ENCODE data around the gene HSD11B1L.
"Not testable (repeated sequence)": the region's sequence is repeated elsewhere in the genome, so short reads cannot be mapped to it uniquely, and the experiment has no call there.

HSD11B1L gene

DNA sequence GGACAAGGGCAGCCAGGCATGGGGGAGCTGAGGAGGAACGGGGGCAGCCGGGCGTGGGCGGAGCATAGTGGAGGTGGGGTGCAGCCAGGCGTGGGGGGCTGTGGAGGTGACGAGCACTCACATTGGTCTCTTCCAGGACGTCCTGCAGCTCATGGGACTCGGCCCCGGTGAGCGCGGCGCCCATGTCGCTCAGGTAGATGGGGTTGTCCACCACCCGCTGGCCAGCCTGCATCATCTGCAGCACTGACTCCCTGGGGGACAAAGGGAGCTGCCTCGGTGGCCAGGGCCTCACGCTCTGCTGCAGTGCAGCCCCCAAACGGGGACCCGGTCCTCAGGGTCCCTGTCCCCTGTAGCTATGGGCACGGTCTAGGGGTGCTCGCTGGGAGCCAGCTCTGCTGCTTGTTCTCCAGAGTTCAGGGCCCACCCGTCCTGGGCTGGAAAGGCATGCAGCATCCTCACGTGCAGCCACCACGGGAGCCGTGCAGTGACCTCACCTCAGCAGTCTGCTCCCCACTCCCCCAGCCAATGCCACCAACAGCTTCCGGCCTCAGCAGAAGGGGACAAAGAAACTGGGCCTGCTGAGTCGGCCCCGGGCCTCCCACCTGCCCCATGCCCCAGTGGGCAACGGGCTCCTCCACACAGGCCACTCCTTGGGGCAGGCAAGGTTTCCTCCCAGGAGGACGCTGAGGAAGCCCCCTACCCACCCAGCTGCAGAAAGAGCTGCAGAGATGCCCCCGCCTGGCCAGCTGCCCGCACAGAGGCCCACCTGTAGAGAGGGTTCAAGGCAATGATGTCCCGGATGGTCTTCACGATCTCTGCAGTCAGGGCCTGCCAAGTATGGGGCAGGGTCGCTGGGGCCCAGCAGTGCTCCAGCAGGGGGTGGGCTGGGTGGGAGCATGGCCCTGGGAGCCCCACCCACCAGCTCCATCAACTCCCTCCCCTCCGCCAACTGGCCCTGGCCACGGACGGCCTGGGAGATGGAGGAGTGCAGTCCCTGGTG is 27.0 kb downstream of the HSD11B1L start:
- H3K4me3 Mint-ChIP-seq = no peak overlapping the region
- no peak for DNase-seq
- no peak for ATAC-seq (replicated peaks)
- H3K36me3 Mint-ChIP-seq = peaks cover 20 to 40% of the 10 kb centered on the region in 2 donors
- peaks cover 0 to 6% of the 10 kb centered on the region in 2 donors for H3K4me1 Mint-ChIP-seq
- no peaks in the 10 kb centered on the region for H3K27me3 Mint-ChIP-seq
- H3K27ac Mint-ChIP-seq = peak overlapping the region; percentile 9
- no peaks in the 10 kb centered on the region for H3K9me3 Mint-ChIP-seq

- no peaks in the 10 kb centered on the region for H3K27me3 Mint-ChIP-seq
- H3K9me3 Mint-ChIP-seq = no peaks in the 10 kb centered on the region
- H3K4me1 Mint-ChIP-seq = peaks cover 0 to 5% of the 10 kb centered on the region in 2 donors
- H3K36me3 Mint-ChIP-seq = peaks cover 21 to 36% of the 10 kb centered on the region in 2 donors
- DNase-seq (no peak), ATAC-seq (replicated peaks) (no peak)
- no peak overlapping the region for H3K4me3 Mint-ChIP-seq
- H3K27ac Mint-ChIP-seq = no peak overlapping the region
Measured at GRCh38 chr19:5711025-5711424, 30.2 kb downstream of the HSD11B1L start.

DNA sequence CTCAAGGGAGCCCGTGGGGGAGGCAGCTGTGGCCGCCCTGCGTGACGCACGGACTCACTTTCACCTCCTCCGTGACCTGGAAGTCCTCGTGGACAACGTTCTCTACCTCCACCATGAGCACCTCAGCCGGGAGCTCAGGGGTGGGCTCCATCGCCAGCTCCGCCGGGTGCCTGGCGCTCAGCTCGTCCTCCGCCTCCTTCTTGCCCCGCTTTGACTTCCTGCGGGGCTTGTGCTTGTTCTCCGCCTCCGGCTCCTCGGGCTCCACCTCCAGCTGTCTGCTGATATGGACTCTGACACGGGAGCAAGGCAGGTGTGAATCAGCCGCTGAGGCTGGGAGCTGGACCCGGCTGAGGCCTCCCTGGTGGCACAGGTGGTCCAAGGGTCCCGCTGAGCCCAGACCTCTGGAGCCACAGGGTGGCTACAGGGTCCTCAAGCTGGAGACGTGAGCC is 30.9 kb downstream of the HSD11B1L start:
- no peak for ATAC-seq (replicated peaks)
- no peak overlapping the region for H3K27ac Mint-ChIP-seq
- no peaks in the 10 kb centered on the region for H3K27me3 Mint-ChIP-seq

GRCh38 chr19:5713228-5713627 is 32.4 kb downstream of the HSD11B1L start:
- Mint-ChIP-seq H3K4me1 (peaks cover 11 to 14% of the 10 kb centered on the region in 2 donors), H3K36me3 (peaks cover 17 to 24% of the 10 kb centered on the region in 2 donors), H3K4me3 (no peak overlapping the region), H3K27me3 (no peaks in the 10 kb centered on the region), H3K9me3 (no peaks in the 10 kb centered on the region), H3K27ac (no peak overlapping the region)
- no peak for ATAC-seq (replicated peaks)
- DNase-seq = no peak

More for the DNA sequence above, 30.9 kb downstream of the HSD11B1L start:
- Mint-ChIP-seq H3K4me3 (no peak overlapping the region), H3K36me3 (peaks cover 21 to 32% of the 10 kb centered on the region in 2 donors), H3K9me3 (no peaks in the 10 kb centered on the region), H3K4me1 (peaks cover 0 to 5% of the 10 kb centered on the region in 2 donors)
- DNase-seq = no peak

- Mint-ChIP-seq H3K4me3 (no peak overlapping the region), H3K4me1 (peaks cover 19 to 24% of the 10 kb centered on the region in 2 donors), H3K27me3 (no peaks in the 10 kb centered on the region), H3K36me3 (peaks cover 15 to 24% of the 10 kb centered on the region in 2 donors), H3K9me3 (no peaks in the 10 kb centered on the region), H3K27ac (no peak overlapping the region)
- ATAC-seq (replicated peaks) (no peak), DNase-seq (no peak)
Measured at GRCh38 chr19:5714816-5715215, 34.0 kb downstream of the HSD11B1L start.

- Mint-ChIP-seq H3K27ac (peak overlapping the region; percentile 85), H3K4me1 (peaks cover 22 to 33% of the 10 kb centered on the region in 2 donors), H3K36me3 (peaks cover 16 to 26% of the 10 kb centered on the region in 2 donors), H3K4me3 (no peak overlapping the region), H3K9me3 (no peaks in the 10 kb centered on the region), H3K27me3 (no peaks in the 10 kb centered on the region)
- ATAC-seq (replicated peaks) = no peak
- DNase-seq = no peak
Measured at GRCh38 chr19:5717215-5717935, 36.5 kb downstream of the HSD11B1L start.

DNA sequence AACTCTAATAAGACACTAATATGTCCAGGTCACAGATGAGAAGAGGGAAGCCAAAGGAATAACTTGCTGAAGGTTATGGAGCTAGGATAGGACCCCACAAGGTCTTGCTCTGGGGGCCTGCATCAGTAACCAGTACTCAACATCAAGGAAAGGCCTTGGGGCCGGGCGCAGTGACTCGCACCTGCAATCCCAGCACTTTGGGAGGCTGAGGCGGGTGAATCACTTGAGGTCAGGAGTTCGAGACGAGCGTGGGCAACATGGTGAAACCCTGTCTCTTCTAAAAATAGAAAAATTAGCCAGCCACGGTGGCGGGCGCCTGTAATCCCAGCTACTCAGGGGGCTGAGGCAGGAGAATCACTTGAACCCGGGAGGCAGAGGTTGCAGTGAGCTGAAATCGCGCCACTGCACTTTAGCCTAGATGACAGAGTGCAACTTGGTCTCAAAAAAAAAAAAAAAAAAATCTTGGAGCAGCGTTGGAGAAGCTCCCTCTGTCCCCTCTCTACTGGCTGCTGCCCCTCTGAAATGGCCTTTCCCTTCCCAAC is 37.3 kb downstream of the HSD11B1L start:
- Mint-ChIP-seq H3K9me3 (no peaks in the 10 kb centered on the region), H3K4me3 (peak overlapping the region; percentile 89 to 94), H3K4me1 (peaks cover 21 to 33% of the 10 kb centered on the region in 2 donors), H3K36me3 (peaks cover 15 to 22% of the 10 kb centered on the region in 2 donors), H3K27ac (peak overlapping the region; percentile 95), H3K27me3 (no peaks in the 10 kb centered on the region)
- no peak for ATAC-seq (replicated peaks)
- no peak for DNase-seq

DNA sequence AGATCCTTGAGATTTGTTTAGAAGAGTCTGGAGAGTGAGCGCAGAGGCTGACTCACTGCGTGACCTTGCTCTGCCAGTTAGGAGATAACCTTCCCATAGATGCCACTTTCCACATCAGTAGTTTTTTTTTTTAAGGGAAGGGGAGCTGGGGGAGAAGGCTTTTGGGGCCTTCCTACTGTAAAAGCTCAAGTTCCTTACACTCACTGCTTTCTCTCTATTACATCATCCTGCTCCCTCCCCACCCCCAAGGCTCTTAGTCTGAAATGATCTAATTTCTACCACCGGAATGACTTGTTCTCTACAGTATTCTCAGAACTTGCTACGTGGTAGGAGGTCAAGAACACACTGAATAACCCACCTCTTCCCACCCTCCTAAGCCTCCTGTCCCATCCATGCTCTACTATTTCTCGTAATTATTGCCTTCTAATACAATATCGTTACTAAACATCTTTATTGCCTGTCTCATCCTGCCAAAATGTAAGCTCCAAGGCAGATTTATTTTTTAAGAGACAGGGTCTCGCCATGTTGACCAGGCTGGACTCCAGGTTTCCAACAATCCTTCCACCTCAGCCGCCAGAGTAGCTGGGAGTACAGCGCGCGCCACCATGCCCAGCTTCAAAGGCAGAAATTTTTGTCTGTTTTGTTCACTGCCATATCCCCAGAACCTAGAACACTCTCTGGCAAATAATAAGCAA is 37.9 kb downstream of the HSD11B1L start:
- DNase-seq = no peak
- no peak for ATAC-seq (replicated peaks)
- H3K4me3 Mint-ChIP-seq = peak overlapping the region; percentile 89 to 94
- no peaks in the 10 kb centered on the region for H3K27me3 Mint-ChIP-seq
- H3K4me1 Mint-ChIP-seq = peaks cover 21 to 33% of the 10 kb centered on the region in 2 donors
- H3K9me3 Mint-ChIP-seq = no peaks in the 10 kb centered on the region
- peaks cover 12 to 19% of the 10 kb centered on the region in 2 donors for H3K36me3 Mint-ChIP-seq
- peak overlapping the region; percentile 95 for H3K27ac Mint-ChIP-seq

DNA sequence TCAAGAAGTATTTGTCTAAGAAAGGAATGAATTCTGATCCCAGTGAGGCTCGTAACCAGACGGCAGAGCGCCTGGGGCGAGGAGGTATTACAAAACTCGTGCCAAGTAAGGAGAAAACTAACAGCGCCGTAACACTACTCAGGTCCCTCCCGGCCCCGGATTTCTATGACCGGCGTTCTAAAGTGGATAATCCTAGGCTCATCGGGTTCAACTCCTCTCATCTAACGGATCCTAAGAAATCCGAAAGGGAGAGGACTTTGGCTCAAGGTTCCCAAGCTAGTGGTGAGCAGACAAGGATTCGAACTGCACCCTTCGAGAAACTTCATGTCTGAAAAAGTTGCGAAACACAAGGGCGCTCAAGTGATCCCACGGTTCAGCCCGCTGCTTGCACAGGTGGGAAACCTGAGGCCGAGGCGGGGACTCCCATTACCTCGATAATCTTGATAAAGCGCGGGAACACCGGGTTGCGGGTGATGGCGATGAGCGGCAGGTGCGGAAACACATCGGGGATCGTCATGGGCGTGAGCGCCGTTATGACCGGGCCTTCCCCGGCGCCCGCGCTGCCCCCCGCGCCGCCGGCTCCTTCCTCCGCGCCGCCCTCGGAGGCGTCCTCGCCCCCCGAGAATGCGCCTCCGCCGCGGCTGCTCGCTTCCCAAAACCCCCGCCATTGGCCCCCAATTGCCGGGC is 38.6 kb downstream of the HSD11B1L start:
- no peak for DNase-seq
- peaks cover 12 to 13% of the 10 kb centered on the region in 2 donors for H3K36me3 Mint-ChIP-seq
- H3K9me3 Mint-ChIP-seq = no peaks in the 10 kb centered on the region
- no peaks in the 10 kb centered on the region for H3K27me3 Mint-ChIP-seq
- peak in 1 of 2 donors; percentile 1 for ATAC-seq (replicated peaks)
- H3K4me1 Mint-ChIP-seq = peaks cover 21 to 33% of the 10 kb centered on the region in 2 donors
- H3K4me3 Mint-ChIP-seq = peak overlapping the region; percentile 89 to 94
- peak overlapping the region; percentile 97 for H3K27ac Mint-ChIP-seq

- H3K4me1 Mint-ChIP-seq = peaks cover 21 to 33% of the 10 kb centered on the region in 2 donors
- peaks cover 12 to 13% of the 10 kb centered on the region in 2 donors for H3K36me3 Mint-ChIP-seq
- H3K9me3 Mint-ChIP-seq = no peaks in the 10 kb centered on the region
- peaks cover 3 to 5% of the 10 kb centered on the region in 2 donors for H3K27me3 Mint-ChIP-seq
- DNase-seq (peak; percentile 97), ATAC-seq (replicated peaks) (peak; percentile 91 to 92)
- peak within 1 kb of the TSS; percentile 89 to 94 for H3K4me3 Mint-ChIP-seq
- H3K27ac Mint-ChIP-seq = peak within 1 kb of the TSS; percentile 97
Measured at GRCh38 chr19:5719961-5720790, 39.3 kb downstream of the HSD11B1L start, which contains the start of the genes CATSPERD and LONP1. CATSPERD (plus strand) TSS chr19:5720637; CDS start chr19:5720738, 101 bp downstream. LONP1 (minus strand) TSS chr19:5720146; CDS start chr19:5720132, 14 bp downstream.

DNA sequence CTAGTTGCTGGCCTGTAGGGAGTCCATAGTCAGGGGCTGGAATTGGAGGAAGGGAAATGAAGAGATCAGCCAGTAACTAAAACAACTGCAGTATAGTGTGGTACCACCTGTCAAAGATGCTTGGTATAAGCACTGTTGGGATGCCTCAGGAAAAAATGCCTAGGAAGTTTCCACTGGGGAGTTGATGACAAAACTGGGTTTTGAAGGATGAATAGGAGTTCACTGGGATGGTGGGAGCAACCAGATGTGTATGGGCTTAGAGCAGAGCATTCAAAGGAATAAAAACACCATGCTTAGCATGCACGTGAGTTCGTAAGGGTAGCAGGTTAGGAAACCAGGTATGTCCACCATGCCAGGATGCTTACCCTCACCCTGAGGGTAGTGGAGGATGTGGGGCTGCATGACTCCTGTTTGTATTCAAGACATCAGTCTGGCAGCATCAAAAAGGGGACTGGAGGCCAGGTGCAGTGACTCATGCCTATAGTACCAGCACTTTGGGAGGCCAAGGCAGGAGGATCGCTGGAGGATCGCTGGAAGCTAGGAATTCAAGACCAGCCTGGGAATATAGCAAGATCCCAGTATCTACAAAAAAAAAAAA is 46.7 kb downstream of the HSD11B1L start:
- Mint-ChIP-seq H3K27me3 (peaks cover 10 to 19% of the 10 kb centered on the region in 2 donors), H3K27ac (no peak overlapping the region), H3K36me3 (no peaks in the 10 kb centered on the region), H3K9me3 (no peaks in the 10 kb centered on the region), H3K4me1 (no peaks in the 10 kb centered on the region), H3K4me3 (no peak overlapping the region)
- no peak for DNase-seq
- ATAC-seq (replicated peaks) = no peak

GRCh38 chr19:5733172-5733571 is 52.3 kb downstream of the HSD11B1L start:
- H3K36me3 Mint-ChIP-seq; H3K27ac Mint-ChIP-seq; H3K4me1 Mint-ChIP-seq; DNase-seq; H3K4me3 Mint-ChIP-seq; H3K9me3 Mint-ChIP-seq; ATAC-seq (replicated peaks): not testable (repeated sequence)
- peaks cover 0 to 14% of the 10 kb centered on the region in 2 donors for H3K27me3 Mint-ChIP-seq

Data from stimulated activated naive B cell treated with anti-CD40 and anti-IgM and Interleukin-4, amounts not matched to agents 10 μg/mL and 1 μg/mL and 100 μg/mL, for 72 hours (primary cell).